HEK293 (cell line): ENCODE results near the gene TANC1.

Experiments
- ZNF48 ChIP-seq: fragments of 450-650 bp; formaldehyde crosslinking; IDR thresholded peaks from 2 replicates; pipeline ENCODE4 v1.5.1; 2016; ENCODE audit warnings: missing biosample characterization, missing genetic modification characterization
- TF ChIP-seq, protein P1 (sequence below): fragments of 450-650 bp; formaldehyde crosslinking; IDR thresholded peaks from 2 replicates; pipeline ENCODE4 v1.5.1; 2016; ENCODE audit warnings: missing biosample characterization, missing genetic modification characterization

DNA sequence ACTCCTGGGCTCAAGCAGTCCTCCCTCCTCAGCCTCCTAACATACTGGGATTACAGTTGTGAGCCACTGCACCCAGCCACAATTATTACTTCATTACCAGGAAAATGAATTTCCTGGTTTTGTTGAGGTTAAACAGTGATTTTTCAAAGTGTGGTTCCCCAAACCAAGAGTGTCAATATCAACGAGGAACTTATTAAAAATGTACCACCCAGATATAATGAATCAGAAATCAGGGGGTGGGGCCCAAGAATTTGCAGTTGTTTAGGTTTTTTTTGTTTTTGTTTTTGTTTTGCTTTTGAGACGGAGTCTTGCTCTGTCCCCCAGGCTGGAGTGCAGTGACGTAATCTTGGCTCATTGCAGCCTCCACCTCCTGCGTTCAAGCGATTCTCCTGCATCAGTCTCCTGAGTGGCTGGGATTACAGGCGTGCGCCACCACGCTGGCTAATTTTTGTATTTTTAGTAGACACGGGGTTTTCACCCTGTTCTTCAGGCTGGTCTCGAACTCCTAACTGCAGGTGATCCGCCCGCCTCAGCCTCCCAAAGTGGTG lies 224.0 kb downstream of the TANC1 start:
- TF ChIP-seq ZNF48 (tag by site-specific recombination): no peak
- TF ChIP-seq, protein P1, sequence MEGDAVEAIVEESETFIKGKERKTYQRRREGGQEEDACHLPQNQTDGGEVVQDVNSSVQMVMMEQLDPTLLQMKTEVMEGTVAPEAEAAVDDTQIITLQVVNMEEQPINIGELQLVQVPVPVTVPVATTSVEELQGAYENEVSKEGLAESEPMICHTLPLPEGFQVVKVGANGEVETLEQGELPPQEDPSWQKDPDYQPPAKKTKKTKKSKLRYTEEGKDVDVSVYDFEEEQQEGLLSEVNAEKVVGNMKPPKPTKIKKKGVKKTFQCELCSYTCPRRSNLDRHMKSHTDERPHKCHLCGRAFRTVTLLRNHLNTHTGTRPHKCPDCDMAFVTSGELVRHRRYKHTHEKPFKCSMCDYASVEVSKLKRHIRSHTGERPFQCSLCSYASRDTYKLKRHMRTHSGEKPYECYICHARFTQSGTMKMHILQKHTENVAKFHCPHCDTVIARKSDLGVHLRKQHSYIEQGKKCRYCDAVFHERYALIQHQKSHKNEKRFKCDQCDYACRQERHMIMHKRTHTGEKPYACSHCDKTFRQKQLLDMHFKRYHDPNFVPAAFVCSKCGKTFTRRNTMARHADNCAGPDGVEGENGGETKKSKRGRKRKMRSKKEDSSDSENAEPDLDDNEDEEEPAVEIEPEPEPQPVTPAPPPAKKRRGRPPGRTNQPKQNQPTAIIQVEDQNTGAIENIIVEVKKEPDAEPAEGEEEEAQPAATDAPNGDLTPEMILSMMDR (tag by site-specific recombination): no peak
